HepG2 (cell line): ENCODE results near the gene PRKAR1B. TPM values are rescaled to one million over a fixed set of nuclear protein-coding genes. Genes with fewer than 3 reads are reported as not detected.

Source experiments
- CHD4 ChIP-seq: fragments of 200-600 bp; sonication (generic); IDR thresholded peaks from 2 replicates; pipeline ENCODE4 v1.7.0; 2017; ENCODE audit warnings: mild to moderate bottlenecking, low read length, borderline replicate concordance
- HOXA7 ChIP-seq: sonication (generic); formaldehyde crosslinking; IDR thresholded peaks from 2 replicates; pipeline ENCODE4 v1.8.1; 2022; ENCODE audit warnings: mild to moderate bottlenecking, missing genetic modification reagents, moderate library complexity
- ISX ChIP-seq: sonication (generic); formaldehyde crosslinking; conservative IDR thresholded peaks from 2 replicates; pipeline ENCODE4 v1.5.0; 2020; ENCODE audit warnings: missing genetic modification reagents
- KLF9 ChIP-seq: IDR thresholded peaks from 2 replicates; pipeline ENCODE4 v1.6.1; 2016; ENCODE audit warnings: low read depth
- KMT2A ChIP-seq: sonication (generic); formaldehyde crosslinking; IDR thresholded peaks from 2 replicates; pipeline ENCODE4 v1.4.0; 2020; ENCODE audit warnings: missing genetic modification reagents
- POGK ChIP-seq: sonication (generic); formaldehyde crosslinking; conservative IDR thresholded peaks from 2 replicates; pipeline ENCODE4 v1.8.0; 2022; ENCODE audit warnings: mild to moderate bottlenecking, moderate library complexity, missing genetic modification reagents
- POLR2AphosphoS5 ChIP-seq: IDR thresholded peaks from 2 replicates; pipeline ENCODE4 v1.6.1; 2012; ENCODE audit warnings: low read depth, low read length
- SNAI1 ChIP-seq: sonication (generic); formaldehyde crosslinking; IDR thresholded peaks from 2 replicates; pipeline ENCODE4 v1.5.0; 2020; ENCODE audit warnings: mild to moderate bottlenecking, missing genetic modification reagents, borderline replicate concordance
- STAG1 ChIP-seq: sonication (generic); formaldehyde crosslinking; IDR thresholded peaks from 2 replicates; pipeline ENCODE4 v1.4.0; 2020; ENCODE audit warnings: missing genetic modification reagents
- TBP ChIP-seq: sonication (generic); formaldehyde crosslinking; IDR thresholded peaks from 2 replicates; pipeline ENCODE4 v1.5.0; 2020; ENCODE audit warnings: missing genetic modification reagents
- ZBTB26 ChIP-seq: IDR thresholded peaks from 2 replicates; pipeline ENCODE4 v1.6.1; 2016; ENCODE audit warnings: missing compliant biosample characterization, missing genetic modification reagents, borderline replicate concordance
- ZC3H4 ChIP-seq: sonication (generic); formaldehyde crosslinking; IDR thresholded peaks from 2 replicates; pipeline ENCODE4 v1.4.0; 2020; ENCODE audit warnings: missing genetic modification reagents, borderline replicate concordance
- ZNF333 ChIP-seq: sonication (generic); formaldehyde crosslinking; IDR thresholded peaks from 2 replicates; pipeline ENCODE4 v1.4.0; 2020; ENCODE audit warnings: mild to moderate bottlenecking, missing genetic modification reagents, borderline replicate concordance
- ZNF350 ChIP-seq: sonication (generic); formaldehyde crosslinking; IDR thresholded peaks from 2 replicates; pipeline ENCODE4 v1.4.0; 2020; ENCODE audit warnings: mild to moderate bottlenecking, low read depth, missing genetic modification reagents, borderline replicate concordance
- ZNF367 ChIP-seq: sonication (generic); formaldehyde crosslinking; IDR thresholded peaks from 2 replicates; pipeline ENCODE4 v1.4.0; 2020; ENCODE audit warnings: missing genetic modification reagents, borderline replicate concordance
- polyA plus RNA-seq, 8 experiments: library from polyadenylated mRNA; depleted of rRNA in 3 of 8; stranded (reverse) in 7 of 8; unstranded in 1 of 8; fragments of >200 nt; fragmentation: Illumina TruSeq in 4 of 8; extraction: Trizol in 4 of 8; gene quantifications; 2 replicates each; pipeline versions ENCODE4 v1.2.1 to v1.2.3, GENCODE V29; 2011 to 2016; ENCODE audit warnings: low read depth in 4 of 8, missing spikeins in 1 of 8, mixed read lengths in 1 of 8; ENCODE audit not compliant: insufficient read depth in 1 of 8
- total RNA-seq, 5 experiments: library from RNA; depleted of rRNA; stranded (reverse); fragments of >200 nt; fragmentation: Illumina TruSeq; extraction: Trizol; gene quantifications; 2 replicates each; pipeline ENCODE4 v1.2.3, GENCODE V29; 2016; ENCODE audit warnings: low read depth in 1 of 5
- TF ChIP-seq, protein P1 (sequence below): sonication (generic); formaldehyde crosslinking; IDR thresholded peaks from 2 replicates; pipeline ENCODE4 v1.5.1; 2020; ENCODE audit warnings: mild to moderate bottlenecking, missing genetic modification reagents, borderline replicate concordance
- TF ChIP-seq, protein P2 (sequence below): sonication (generic); formaldehyde crosslinking; IDR thresholded peaks from 2 replicates; pipeline ENCODE4 v1.4.0; 2020; ENCODE audit warnings: mild to moderate bottlenecking, low read depth, missing genetic modification reagents
- TF ChIP-seq, protein P3 (sequence below): sonication (generic); formaldehyde crosslinking; IDR thresholded peaks from 2 replicates; pipeline ENCODE4 v1.4.0; 2020; ENCODE audit warnings: mild to moderate bottlenecking, missing genetic modification reagents

PRKAR1B gene
- total and polyA plus RNA-seq, 2 of the 13 experiments (the other 11 are each of a cell fraction or from before 2014, with no cell fraction given), result 7.9 to 28.2 TPM

DNA sequence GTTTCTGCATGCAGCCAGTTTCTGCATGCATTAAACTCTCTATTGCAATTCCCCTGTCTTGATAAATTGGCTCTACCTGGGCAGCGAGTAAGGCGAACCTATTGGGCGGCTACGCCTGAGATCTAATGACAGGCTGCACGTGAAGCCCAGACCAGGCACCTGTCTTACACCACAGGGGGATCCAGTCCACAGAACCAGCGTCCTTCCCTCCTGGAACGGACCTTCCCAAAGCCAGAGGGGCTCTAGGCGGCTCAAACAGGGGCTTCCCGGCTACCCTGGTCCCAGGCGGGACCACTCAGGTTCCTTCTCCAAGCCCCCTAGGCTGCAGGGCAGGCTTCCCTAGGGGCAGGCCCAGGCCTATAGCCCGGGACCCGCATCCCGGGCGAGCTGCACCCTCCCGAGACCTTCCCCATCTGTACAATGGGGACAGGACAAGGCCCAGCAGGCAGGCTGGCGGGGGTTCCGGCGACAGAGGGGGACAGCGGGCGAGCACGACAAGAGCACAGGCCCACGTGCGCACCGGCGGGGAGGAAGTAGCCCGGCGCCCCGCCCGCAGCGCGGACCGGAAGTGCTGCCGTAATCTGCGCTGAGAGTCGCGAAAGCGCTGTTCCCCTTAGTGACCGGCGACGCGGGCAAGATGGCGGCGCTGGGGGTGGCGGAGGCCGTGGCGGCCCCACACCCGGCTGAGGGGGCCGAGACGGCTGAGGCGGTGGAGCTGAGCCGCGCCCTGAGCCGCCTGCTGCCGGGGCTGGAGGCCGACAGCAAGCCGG is 812 bp downstream of the PRKAR1B start, which contains the start of gene DNAAF5 (continued):
- TF ChIP-seq, protein P1, sequence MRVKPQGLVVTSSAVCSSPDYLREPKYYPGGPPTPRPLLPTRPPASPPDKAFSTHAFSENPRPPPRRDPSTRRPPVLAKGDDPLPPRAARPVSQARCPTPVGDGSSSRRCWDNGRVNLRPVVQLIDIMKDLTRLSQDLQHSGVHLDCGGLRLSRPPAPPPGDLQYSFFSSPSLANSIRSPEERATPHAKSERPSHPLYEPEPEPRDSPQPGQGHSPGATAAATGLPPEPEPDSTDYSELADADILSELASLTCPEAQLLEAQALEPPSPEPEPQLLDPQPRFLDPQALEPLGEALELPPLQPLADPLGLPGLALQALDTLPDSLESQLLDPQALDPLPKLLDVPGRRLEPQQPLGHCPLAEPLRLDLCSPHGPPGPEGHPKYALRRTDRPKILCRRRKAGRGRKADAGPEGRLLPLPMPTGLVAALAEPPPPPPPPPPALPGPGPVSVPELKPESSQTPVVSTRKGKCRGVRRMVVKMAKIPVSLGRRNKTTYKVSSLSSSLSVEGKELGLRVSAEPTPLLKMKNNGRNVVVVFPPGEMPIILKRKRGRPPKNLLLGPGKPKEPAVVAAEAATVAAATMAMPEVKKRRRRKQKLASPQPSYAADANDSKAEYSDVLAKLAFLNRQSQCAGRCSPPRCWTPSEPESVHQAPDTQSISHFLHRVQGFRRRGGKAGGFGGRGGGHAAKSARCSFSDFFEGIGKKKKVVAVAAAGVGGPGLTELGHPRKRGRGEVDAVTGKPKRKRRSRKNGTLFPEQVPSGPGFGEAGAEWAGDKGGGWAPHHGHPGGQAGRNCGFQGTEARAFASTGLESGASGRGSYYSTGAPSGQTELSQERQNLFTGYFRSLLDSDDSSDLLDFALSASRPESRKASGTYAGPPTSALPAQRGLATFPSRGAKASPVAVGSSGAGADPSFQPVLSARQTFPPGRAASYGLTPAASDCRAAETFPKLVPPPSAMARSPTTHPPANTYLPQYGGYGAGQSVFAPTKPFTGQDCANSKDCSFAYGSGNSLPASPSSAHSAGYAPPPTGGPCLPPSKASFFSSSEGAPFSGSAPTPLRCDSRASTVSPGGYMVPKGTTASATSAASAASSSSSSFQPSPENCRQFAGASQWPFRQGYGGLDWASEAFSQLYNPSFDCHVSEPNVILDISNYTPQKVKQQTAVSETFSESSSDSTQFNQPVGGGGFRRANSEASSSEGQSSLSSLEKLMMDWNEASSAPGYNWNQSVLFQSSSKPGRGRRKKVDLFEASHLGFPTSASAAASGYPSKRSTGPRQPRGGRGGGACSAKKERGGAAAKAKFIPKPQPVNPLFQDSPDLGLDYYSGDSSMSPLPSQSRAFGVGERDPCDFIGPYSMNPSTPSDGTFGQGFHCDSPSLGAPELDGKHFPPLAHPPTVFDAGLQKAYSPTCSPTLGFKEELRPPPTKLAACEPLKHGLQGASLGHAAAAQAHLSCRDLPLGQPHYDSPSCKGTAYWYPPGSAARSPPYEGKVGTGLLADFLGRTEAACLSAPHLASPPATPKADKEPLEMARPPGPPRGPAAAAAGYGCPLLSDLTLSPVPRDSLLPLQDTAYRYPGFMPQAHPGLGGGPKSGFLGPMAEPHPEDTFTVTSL (CRISPR knock-in tag), result peak; percentile 43; the same call in 1 of the 2 replicates
- TF ChIP-seq ZC3H4 (CRISPR knock-in tag), result peak; percentile 11; the same call in 1 of the 2 replicates
- peak; percentile 65 for TF ChIP-seq POLR2AphosphoS5
- TF ChIP-seq ZBTB26 (CRISPR knock-in tag), result peak; percentile 33; the same call in 1 of the 2 replicates
- no peak for TF ChIP-seq HOXA7 (CRISPR knock-in tag)
- no peak for TF ChIP-seq TBP (CRISPR knock-in tag)
- peak; percentile 74 for TF ChIP-seq KMT2A (CRISPR knock-in tag)
- TF ChIP-seq KLF9 (CRISPR knock-in tag), result 0 out of 2 replicates have a peak, but pooled peaks have one; percentile 37
- TF ChIP-seq, protein P2, sequence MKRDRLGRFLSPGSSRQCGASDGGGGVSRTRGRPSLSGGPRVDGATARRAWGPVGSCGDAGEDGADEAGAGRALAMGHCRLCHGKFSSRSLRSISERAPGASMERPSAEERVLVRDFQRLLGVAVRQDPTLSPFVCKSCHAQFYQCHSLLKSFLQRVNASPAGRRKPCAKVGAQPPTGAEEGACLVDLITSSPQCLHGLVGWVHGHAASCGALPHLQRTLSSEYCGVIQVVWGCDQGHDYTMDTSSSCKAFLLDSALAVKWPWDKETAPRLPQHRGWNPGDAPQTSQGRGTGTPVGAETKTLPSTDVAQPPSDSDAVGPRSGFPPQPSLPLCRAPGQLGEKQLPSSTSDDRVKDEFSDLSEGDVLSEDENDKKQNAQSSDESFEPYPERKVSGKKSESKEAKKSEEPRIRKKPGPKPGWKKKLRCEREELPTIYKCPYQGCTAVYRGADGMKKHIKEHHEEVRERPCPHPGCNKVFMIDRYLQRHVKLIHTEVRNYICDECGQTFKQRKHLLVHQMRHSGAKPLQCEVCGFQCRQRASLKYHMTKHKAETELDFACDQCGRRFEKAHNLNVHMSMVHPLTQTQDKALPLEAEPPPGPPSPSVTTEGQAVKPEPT (CRISPR knock-in tag), result no peak
- TF ChIP-seq POGK (CRISPR knock-in tag), result no peak
- TF ChIP-seq, protein P3, sequence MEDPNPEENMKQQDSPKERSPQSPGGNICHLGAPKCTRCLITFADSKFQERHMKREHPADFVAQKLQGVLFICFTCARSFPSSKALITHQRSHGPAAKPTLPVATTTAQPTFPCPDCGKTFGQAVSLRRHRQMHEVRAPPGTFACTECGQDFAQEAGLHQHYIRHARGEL (CRISPR knock-in tag), result 0 out of 2 replicates have a peak, but pooled peaks have one; percentile 68
- TF ChIP-seq ZNF333 (CRISPR knock-in tag), result peak; percentile 71; the same call in 1 of the 2 replicates
- no peak for TF ChIP-seq ISX (CRISPR knock-in tag)
- TF ChIP-seq SNAI1, result peak; percentile 84; the same call in 1 of the 2 replicates
- 0 out of 2 replicates have a peak, but pooled peaks have one; percentile 4 for TF ChIP-seq STAG1 (CRISPR knock-in tag)
- TF ChIP-seq ZNF367 (CRISPR knock-in tag), result no peak
- no peak for TF ChIP-seq CHD4
- TF ChIP-seq ZNF350, result peak; percentile 78
